ENCODE measurements around the gene IMPG1.

The IMPG1 gene, protein sequence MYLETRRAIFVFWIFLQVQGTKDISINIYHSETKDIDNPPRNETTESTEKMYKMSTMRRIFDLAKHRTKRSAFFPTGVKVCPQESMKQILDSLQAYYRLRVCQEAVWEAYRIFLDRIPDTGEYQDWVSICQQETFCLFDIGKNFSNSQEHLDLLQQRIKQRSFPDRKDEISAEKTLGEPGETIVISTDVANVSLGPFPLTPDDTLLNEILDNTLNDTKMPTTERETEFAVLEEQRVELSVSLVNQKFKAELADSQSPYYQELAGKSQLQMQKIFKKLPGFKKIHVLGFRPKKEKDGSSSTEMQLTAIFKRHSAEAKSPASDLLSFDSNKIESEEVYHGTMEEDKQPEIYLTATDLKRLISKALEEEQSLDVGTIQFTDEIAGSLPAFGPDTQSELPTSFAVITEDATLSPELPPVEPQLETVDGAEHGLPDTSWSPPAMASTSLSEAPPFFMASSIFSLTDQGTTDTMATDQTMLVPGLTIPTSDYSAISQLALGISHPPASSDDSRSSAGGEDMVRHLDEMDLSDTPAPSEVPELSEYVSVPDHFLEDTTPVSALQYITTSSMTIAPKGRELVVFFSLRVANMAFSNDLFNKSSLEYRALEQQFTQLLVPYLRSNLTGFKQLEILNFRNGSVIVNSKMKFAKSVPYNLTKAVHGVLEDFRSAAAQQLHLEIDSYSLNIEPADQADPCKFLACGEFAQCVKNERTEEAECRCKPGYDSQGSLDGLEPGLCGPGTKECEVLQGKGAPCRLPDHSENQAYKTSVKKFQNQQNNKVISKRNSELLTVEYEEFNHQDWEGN

DNA sequence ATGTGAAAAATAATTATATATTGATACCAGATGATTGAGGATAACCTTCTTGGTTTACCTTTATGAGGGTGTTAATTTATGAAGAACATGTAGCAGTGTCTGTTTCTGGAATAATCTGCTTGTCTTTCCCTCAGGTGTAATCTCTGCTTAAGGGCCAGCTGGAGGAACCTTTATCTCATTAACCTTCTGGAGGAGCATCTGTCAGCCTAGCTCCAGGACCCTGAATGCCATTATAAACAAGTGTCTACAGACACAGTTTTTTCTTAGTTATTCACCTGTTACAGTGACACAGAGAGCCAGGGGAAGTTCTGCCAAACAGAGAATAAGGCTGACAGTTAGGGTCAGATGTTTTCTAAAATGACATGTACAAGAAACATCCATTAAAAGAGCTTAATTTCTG, at the start of gene IMPG1:
Gene IMPG1, minus strand, starts transcription at position 101 of the 400 bp plus-strand sequence. CDS start 174 bp downstream, outside the sequence.
- no peak for DNase-seq

DNA sequence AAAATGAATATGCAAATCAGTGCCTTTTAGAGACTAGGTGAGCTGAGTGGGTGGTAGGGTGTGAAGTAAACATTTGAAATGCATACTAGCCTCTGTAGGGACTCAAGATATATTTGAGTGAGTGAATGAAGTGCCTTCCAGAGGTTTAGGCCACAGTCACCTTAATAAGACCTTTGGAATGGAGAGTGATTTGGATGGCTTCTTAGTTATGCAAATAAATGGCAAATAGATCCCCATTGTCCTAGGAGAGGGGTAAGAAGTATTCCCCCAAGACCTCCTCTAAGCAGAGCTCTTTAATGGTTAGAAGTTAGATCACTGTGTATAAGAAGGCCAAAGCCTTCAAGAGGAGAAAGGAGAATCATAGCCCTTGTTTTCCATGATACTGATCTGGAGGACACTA, 47.8 kb upstream of the IMPG1 start:
- DNase-seq: no peak

DNA sequence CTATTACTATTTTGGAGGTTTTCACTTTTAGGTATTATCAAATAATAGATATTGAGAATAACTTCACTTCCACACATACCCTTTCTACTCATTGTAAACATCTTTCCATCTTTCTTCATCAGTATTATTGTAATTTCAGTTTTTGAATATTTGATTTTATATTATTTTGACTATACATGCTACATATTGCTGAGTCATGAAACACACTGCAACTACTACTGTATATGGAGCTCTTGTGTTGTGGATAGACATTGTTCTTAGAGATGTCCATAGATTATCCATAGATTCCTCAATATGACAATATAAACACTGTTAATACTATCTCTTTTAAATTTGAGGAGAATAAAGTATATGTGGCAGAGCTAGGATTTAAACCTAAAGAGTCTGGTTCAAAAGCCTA, 819 bp upstream of the IMPG1 start:
- no peak for DNase-seq

DNA sequence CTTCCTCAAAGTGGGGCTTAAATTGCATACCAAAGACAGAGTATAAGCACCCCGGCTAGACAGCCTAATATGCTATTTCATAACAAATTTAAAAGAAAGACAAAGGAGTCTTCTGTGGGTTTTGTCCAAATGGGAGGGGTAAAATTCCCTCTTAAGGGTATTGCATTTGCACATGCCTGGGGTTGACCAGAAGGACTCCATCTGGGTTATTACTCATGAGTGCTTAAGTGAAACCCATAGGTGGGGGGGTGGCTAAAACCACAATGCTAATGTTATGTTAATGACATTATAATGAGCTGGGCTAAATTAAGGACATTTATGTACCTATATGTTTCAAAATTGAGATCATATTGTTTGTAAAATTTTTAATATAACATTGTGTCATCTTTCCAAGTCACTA, 15.0 kb downstream of the IMPG1 start:
- no peak for DNase-seq

DNA sequence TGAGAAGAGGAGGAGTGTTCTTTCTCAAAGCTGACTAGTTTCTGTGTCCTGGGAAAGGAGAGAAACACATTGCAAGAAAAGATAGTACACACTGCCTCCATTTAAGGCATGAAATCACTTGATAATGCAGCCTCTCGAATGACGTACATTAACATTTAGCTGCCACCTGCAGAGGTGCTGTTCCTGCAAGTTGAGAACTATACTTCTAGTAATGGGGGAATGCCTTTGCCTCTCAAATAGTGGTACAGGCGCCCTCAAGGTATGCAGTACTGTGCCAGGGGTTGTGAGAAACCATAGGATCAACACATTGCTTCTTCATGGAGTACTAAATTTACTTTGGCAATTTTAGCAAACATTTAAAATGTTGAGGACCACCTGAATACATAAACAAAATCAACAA, 20.1 kb downstream of the IMPG1 start:
- DNase-seq: no peak

DNA sequence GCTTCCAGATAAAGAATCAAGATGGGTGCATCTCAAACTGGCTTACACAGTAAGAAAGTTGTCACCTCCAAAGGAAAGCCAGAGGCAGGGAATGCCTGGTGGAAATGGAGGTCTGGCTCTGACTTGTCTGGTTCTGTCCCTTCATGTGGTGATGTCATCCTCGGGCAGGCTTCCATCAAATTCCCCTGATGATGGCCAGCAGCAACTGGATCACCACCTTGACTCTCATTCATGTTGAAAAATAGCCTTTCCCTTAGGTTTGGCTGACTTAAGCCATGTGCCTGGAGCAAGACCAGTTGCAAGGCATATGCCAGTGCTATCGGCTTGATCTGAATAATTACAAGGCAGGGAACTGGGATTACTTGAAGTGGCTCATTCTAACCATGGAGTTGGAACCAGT, 28.8 kb downstream of the IMPG1 start:
- DNase-seq: no peak

DNA sequence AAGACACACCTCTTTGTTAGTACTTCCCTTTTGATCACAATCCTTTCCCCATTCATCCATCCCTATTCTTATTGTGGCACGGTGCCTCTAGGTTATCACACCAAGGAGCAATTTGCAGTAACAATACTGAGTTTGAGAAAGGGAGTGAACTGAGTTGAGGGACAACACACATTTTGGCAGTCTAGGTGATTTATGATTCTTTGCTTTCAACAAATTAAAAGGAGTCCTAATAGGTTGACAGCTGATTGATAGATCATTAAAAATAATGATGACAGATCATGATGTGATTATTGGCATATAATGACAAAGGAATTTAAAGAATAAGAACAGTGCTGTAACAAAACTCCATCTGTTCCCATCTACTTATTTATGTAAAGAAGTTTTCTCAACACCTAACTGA, 36.7 kb downstream of the IMPG1 start:
- DNase-seq: no peak

DNA sequence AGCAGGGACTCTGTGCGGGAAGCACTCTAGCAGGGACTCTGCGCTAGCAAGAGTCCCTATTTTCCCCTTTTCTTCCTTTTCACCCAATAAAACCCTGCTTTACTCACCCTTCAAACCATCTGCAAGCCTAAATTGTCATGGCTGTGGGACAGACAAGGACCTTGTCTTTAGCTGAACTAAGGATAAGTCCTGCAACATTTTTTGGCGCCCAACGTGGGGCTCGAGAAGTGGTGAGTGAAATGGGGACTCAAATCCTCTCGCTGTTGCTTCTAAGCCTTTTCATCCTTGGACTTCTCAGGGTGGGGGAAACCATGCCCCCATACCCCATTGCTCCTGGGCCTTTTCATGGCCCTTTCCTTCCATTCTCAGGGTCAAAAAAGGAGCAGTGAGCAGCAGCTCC, 46.4 kb downstream of the IMPG1 start:
- no peak for DNase-seq

DNA sequence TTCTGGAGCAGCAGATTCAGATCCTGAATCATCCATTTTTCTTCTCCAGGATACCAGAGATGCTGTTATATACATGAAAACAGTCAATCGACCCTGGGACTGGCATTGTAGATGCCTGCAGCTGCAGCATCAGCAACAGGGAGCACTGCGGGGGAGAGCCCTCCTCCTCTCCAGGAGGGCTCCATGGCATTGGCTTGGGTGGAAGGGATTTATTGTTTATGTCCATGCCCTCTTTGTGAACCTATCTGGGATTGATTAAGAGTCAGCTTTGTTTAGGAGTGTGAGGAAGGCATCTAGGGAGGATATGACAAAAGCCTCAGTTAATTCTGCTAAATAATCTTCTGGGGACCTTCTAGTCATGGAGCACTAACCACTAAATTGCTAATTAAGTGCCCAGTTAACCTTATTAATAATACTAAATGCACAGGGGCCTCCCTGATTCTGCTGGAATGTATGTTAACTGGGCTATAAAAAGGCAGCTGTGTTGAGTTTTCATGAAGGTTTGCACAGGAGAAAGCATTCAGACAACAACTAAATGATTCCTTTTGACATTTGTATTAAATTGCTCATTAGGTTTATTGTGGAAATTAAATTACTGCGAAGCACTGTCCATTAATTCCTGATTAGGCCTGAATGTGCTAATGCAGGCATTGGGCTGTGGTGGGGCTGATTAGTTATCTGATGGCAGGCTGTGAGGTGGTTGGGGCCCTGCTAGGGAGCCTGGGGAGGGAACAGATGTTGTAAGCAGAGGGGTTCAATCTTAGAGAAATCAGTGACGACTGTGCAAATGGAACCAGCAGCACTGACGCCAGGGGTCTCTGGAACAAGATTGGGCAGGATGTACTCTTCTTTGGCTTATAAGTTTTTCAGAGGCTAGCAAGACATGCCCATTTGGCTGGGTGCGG, 57.6 kb downstream of the IMPG1 start:
- DNase-seq: no peak

DNA sequence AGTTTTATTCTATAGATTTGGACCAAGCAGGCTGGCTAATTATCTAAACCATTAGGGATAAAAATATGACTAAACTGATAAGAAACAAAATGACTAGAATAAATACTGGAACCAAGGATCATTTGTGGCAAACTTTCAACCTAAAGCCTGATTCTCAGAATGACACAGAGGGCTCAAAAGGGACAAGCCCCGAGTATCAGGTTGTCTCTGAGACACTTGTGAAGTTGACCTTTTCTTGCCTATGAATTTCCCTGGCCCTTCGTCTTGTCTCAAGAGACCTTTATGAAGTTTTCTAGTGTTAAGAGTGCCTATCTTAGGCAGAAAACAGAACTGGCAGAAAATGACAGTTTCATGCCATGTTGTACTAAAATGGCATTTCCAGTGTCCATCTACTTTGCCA, 68.3 kb downstream of the IMPG1 start:
- no peak for DNase-seq

DNA sequence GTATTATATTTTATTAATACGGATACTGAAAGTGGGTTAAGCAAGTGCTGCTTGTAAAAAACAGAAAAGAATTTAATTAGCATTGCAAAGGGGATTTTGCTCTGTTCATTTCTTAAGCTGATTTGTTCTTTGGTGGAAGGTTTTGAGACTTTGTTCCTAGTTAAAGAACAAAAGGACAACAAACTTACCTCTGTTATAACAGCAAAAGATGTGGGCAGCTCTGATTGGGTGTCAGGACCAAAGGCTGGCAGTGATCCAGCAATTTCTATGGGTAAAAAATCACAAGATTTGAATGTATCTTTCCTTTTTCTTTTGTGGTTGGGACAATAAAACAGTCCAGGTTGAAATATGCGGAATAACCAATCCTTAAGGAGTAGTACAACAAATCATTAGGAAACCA, 68.8 kb downstream of the IMPG1 start:
- DNase-seq: no peak

DNA sequence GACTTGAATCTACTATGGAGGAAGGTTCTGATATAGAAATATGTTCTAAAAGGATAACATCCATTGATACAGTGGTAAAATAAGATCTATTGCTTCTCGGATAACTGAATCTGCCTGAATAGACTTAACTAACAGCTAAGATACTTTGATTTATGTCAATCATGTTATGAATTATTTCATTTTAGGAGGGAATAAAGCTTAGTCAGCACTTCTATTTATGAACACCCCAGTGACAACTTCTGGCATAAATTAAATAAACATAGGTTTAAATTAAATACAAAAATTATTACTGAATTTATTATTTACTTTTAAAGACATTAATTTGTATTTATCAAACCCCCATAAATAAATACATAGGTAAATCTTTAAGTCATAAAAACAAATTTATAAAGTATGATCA, 69.3 kb downstream of the IMPG1 start:
- DNase-seq: no peak

DNA sequence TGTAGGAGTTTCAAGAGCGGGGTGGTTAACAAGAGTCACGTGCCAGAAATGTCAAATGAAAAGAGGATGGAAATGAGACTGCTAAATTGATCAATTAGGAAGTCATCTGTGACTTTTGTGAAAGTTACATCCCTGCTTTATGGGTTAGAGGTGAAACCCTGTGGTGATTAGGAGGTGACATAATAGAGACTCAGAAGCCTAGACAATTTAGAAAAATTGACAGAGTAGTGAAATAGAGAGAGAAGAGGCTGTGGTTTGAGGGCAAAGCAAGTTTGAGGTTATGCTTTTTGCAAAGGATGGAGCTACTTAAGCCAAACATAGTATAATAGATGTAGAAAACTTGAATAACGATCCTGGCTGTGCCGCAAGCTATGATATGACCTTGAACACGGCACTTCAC, 71.8 kb downstream of the IMPG1 start:
- DNase-seq: no peak

DNA sequence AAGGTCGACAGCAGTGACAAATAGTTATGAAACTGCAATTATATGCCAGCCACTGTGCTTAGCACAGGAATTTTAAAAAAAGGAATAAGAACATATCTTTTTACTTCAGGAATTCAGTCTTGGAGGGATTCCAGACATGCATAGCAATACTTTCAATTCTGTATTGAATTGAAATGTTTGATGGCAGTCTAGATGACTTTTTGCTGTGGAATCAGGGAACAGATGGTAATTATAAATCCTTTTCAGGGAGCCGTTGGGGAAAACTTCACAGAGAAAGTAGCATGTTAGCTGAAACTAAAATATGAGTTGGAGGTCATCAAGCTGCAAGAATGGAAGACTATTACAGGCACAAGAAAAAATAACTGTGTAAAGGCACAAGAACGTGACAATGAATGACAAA, 74.8 kb downstream of the IMPG1 start:
- no peak for DNase-seq

DNA sequence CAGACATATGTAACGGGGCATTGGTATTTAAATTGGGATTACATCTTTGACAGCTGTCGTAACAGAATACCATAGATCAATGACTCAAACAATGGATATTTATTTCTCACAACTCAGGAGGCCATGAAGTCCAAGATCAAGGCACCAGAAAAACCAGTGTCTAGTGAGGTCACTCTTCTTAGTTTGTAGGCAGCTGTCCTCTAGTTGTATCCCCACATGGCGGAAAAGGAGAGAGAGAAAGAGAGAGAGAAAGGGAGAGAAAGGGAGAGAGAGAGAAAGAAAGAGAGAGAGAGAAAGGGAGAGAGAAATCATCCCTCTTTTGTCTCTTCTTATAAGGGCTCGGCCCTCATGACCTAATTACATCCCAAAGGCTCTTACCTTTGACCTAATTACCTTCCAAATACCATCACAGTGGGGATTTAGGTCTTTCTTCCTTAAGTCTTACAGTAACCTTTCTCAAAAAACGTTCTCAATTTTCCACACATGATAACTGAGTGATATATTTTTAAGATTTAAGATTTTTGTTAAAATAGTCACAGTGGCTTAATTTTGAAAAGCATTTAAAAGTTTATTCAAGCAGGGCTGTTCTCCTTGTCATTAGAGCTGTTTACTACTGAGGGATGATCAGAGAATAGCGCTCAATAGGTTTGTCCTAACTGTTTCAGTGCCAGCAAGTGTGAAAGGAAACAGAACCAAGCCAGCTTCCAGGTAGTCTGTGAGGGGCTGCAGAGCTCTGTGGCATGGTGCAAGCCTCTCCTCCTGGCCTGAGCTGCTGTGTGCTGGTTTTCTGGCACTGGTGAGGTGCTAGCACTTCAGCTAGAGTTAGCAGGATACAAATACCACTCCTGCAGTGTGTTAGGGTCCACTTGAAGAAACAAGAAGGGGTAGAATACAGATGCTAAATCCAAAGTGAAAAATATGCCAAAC, 79.0 kb downstream of the IMPG1 start:
- DNase-seq: no peak

DNA sequence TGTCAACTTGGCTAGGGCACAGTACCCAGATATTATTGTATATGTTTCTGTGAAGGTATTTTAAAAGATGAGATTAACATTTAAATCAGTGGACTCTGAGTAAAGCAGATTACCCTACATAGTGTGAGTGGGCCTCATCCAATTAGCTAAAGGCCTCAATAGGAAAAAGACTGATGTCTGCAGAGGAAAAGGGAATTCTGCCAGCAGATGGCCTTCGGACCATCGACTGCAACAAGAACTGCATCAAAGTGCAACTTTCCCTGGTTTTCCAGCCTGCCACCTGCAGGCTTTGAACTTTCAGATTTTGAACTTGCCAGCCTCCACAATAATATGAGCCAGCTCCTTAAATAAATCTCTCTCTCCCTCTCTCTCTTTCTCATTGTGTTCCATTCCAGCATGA, 80.5 kb downstream of the IMPG1 start:
- DNase-seq: no peak

DNA sequence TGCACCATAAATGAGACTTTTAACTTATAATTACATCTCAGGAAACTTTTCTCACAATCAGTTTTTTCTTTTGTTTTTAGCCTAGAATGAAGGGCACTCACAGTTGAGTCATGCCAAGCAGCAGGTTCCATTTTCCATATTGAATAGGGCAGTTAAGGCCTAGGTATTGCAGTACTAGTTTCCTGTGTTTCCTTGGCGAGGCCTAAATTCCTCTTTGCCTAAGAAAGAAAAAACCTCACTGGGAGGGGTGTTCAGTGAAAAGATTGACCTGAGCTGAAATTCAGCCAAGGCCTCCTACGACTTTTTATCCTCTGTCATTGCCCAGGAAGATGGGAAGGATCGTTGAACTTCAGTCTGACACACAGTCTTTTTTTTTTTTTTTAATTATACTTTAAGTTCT, 85.5 kb downstream of the IMPG1 start:
- no peak for DNase-seq

DNA sequence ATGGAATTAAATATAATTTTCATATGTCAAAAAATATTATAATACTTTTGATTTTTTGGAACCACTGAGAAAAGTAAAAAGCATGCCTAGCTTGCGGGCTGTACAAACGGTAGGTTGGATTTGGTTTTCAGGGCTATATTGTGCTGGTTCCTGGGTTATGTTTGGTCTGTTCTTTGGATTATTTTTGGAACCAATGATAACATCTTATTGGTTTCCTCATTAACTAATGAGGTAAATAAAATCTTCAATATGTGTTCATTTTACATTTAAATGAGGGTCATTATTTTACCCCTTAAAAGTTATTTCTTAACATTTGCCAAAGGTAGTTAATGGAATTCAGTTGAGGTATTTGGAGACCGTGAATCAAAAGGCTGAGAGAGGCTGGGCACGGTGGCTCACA, 96.6 kb downstream of the IMPG1 start:
- no peak for DNase-seq

DNA sequence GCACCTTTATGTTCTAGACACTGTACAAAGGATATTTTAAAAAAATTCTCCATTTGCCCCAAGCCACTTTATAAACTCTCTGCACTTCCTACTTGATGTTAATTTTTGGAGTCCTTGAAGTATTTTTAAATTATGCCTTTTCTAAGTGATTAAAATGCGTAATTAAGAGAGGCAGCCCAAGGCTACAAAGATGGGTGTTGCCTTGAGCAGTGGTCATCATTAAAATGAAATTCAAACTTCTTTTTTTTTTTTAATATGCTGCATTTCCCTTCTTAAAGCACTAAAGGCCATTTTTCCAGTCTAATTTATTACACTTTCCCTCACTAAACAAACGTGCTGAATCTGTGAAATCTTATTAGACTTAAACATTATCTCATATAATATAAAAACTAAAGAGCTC, 102.4 kb downstream of the IMPG1 start:
- no peak for DNase-seq

DNA sequence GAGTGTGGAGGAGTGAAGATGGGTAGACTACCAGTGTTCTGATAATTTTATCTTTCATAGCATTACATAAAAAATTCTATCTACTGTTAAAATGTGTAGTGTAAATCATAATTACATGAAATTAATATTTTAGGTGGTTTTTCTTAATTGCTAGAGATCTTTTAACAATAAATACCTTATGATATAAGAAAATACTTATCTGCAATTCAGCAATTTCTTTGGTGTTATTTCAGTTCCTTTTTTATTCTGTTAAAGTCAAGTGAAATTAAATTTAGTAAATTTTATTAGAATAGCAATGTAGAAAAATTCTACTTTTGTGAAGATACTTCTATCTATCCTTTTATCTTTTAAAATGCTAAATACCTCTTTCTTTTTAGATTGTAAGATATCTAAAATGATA, 104.3 kb downstream of the IMPG1 start:
- no peak for DNase-seq

DNA sequence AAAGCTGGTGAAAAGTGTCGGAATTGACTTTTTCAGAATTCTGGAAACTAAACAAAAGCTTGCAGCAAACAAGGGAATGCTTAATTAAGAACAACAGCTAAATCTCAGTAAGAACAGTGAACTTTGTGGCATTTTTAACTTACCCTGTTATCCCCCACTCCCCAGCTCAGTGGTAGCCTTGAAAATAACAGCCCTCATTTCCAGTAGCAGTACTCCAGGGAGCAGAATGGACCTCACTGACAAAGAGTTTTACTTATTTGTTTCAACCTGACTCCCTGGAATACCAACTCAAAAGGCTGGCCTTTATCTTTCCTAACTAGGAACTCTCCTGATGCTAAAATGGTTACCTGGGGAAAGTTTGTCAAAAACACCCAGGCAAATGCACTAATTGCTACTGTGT, 108.9 kb downstream of the IMPG1 start:
- DNase-seq: no peak

DNA sequence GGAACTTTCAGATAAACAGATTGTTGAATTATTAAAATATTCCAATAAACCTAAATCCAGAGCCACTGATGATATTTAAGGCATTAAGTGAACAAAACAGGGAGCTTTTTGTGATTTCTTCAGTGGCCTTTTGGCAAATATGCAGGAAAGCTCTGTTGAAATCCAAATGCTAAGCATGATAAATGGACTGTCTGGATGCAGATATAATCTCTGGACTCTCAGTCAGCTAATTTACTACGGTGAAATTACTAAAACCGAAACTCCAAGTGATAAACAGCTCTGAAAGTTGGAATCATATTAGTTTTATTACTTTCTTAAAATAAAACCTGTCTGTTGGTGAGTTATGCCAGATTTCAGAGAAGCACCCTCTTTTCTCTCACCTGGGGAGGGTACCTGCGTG, 120.3 kb downstream of the IMPG1 start:
- DNase-seq: no peak

Data from activated CD4-positive, alpha-beta T cell treated with anti-CD3 and anti-CD28 coated beads, Interleukin-2, Interleukin-6, amounts not matched to agents 100 ng/mL and 50 ng/mL, durations not matched to agents 16 hours and 8 hours (primary cell).